Small intestine (tissue), 7 donors: ENCODE data around the gene TMEM62. TPM values are rescaled to one million over a fixed set of nuclear protein-coding genes. Genes with fewer than 3 reads are reported as not detected.
A peak's percentile ranks its signal among the peaks of the same experiment; 100 is the strongest.
"Not testable (repeated sequence)": the region's sequence is repeated elsewhere in the genome, so short reads cannot be mapped to it uniquely, and the experiment has no call there.

Experiments
- DNase-seq, 2 donors: peaks; one replicate each; pipeline versions ENCODE4 v3.0.0 to v3.0.0-alpha.2; 2013
- FAIRE-seq: peaks from 2 replicates; lab custom pipeline; 2012; peaks lifted over from hg19 to GRCh38; lab: Jason Lieb, UNC
- H3K27ac ChIP-seq, 3 donors: one replicate each; pipeline ENCODE4 v1.5.1; 2013; ENCODE audit warnings: low read length in 2 of 3, mild to moderate bottlenecking in 2 of 3, control low read depth in 1 of 3, inconsistent platforms in 1 of 3, low read depth in 1 of 3, moderate library complexity in 1 of 3
- H3K27me3 ChIP-seq, 3 donors: one replicate each; pipeline ENCODE4 v1.6.1; 2013; ENCODE audit warnings: low read length in 3 of 3, inconsistent platforms in 1 of 3; ENCODE audit not compliant: control insufficient read depth in 3 of 3, insufficient read depth in 3 of 3
- H3K36me3 ChIP-seq, 3 donors: one replicate each; pipeline ENCODE4 v1.6.1; 2013; ENCODE audit warnings: low read length in 3 of 3, inconsistent platforms in 1 of 3, low read depth in 1 of 3, mild to moderate bottlenecking in 1 of 3, moderate library complexity in 1 of 3; ENCODE audit not compliant: control insufficient read depth in 3 of 3, insufficient read depth in 2 of 3
- H3K4me1 ChIP-seq, 3 donors: one replicate each; pipeline ENCODE4 v1.6.1; 2013; ENCODE audit warnings: low read length in 2 of 3, inconsistent platforms in 1 of 3, low read depth in 1 of 3, mild to moderate bottlenecking in 1 of 3, moderate library complexity in 1 of 3; ENCODE audit not compliant: control insufficient read depth in 3 of 3, insufficient read depth in 2 of 3
- H3K4me3 ChIP-seq, 3 donors: one replicate each; pipeline ENCODE4 v1.5.1; 2013; ENCODE audit warnings: low read length in 3 of 3, control low read depth in 1 of 3, inconsistent platforms in 1 of 3, low read depth in 1 of 3, mild to moderate bottlenecking in 1 of 3, moderate library complexity in 1 of 3
- H3K9me3 ChIP-seq, 2 donors: one replicate each; pipeline ENCODE4 v1.6.1; 2013; ENCODE audit warnings: low read depth in 1 of 2, low read length in 1 of 2; ENCODE audit not compliant: control insufficient read depth in 2 of 2, insufficient read depth in 1 of 2
- WGBS, 3 donors: extraction: QIAGEN DNeasy Blood & Tissue Kit; methylation state at CpG; one replicate each; pipeline ENCODE4 v1.1.7; 2013; 5-methylcytosine and 5-hydroxymethylcytosine counted together
- polyA plus RNA-seq, 4 donors: library from polyadenylated mRNA; stranded (reverse) in 3 of 4; unstranded in 1 of 4; fragments of 200-250 nt in 3 of 4; fragments of 120-200 nt in 1 of 4; gene quantifications; one replicate each; pipeline versions ENCODE4 v1.2.1 to v1.2.3, GENCODE V29; 2013
- donor health status: healthy with polysubstance abuse.
- donor health status: control.
- donor health status: control.
- donor health status: Bipolar disorder and iron deficiency.
- donor health status: healthy.

TMEM62 gene
- polyA plus RNA-seq, 4 donors = 21.3 to 36.6 (median 30.3) TPM

GRCh38 chr15:43169888-43170287, 36.5 kb downstream of the TMEM62 start:
- FAIRE-seq = no peak
- 84 to 93% (median 92%) methylated on average over 4 of the region's 4 CpGs for WGBS, 3 donors
- no peak for DNase-seq
- H3K9me3 ChIP-seq = peaks cover 0 to 4% of the 10 kb centered on the region in 2 donors
- H3K4me1 ChIP-seq = no peaks in the 10 kb centered on the region
- H3K4me3 ChIP-seq = no peak overlapping the region
- no peaks in the 10 kb centered on the region for H3K27me3 ChIP-seq
- H3K27ac ChIP-seq = no peak overlapping the region
- H3K36me3 ChIP-seq = peaks cover 4 to 26% (median 13%) of the 10 kb centered on the region in 3 donors

GRCh38 chr15:43175656-43176309, 42.4 kb downstream of the TMEM62 start:
- peaks cover 0 to 11% of the 10 kb centered on the region in 2 donors for H3K9me3 ChIP-seq
- WGBS, 3 donors = 96 to 99% (median 97%) methylated on average over 21 to 23 of the region's 25 CpGs
- not testable (repeated sequence) for H3K27ac ChIP-seq, FAIRE-seq, H3K27me3 ChIP-seq, H3K4me3 ChIP-seq, H3K4me1 ChIP-seq, DNase-seq
- peaks cover 7 to 25% (median 14%) of the 10 kb centered on the region in 3 donors for H3K36me3 ChIP-seq

- not testable (repeated sequence) for H3K27me3 ChIP-seq, FAIRE-seq, DNase-seq, H3K4me1 ChIP-seq, H3K4me3 ChIP-seq, H3K9me3 ChIP-seq, H3K27ac ChIP-seq
- 93 to 98% (median 95%) methylated on average over 2 of the region's 2 CpGs for WGBS, 3 donors
- H3K36me3 ChIP-seq = peaks cover 7 to 22% (median 17%) of the 10 kb centered on the region in 3 donors
Observed at GRCh38 chr15:43177147-43177546, 43.8 kb downstream of the TMEM62 start.

GRCh38 chr15:43183270-43183669, 49.9 kb downstream of the TMEM62 start:
- H3K4me1 ChIP-seq = no peaks in the 10 kb centered on the region
- H3K9me3 ChIP-seq = no peaks in the 10 kb centered on the region
- H3K27me3 ChIP-seq = no peaks in the 10 kb centered on the region
- H3K4me3 ChIP-seq = no peak overlapping the region
- FAIRE-seq = no peak
- no peak for DNase-seq
- H3K36me3 ChIP-seq = peaks cover 2 to 21% (median 7%) of the 10 kb centered on the region in 3 donors
- WGBS, 3 donors = 72 to 81% (median 76%) methylated on average over 3 of the region's 3 CpGs
- H3K27ac ChIP-seq = no peak overlapping the region

- peak overlapping the region; percentile 34 to 91 (median 47) for H3K27ac ChIP-seq
- peak overlapping the region in 1 of 3 donors; percentile 86 for H3K4me3 ChIP-seq
- 63 to 73% (median 69%) methylated on average over 9 of the region's 9 CpGs for WGBS, 3 donors
- DNase-seq = no peak
- FAIRE-seq = no peak
- peaks cover 0 to 2% (median 0%) of the 10 kb centered on the region in 3 donors for H3K4me1 ChIP-seq
- no peaks in the 10 kb centered on the region for H3K9me3 ChIP-seq
- H3K36me3 ChIP-seq = peaks cover 2 to 25% (median 5%) of the 10 kb centered on the region in 3 donors
- no peaks in the 10 kb centered on the region for H3K27me3 ChIP-seq
Observed at GRCh38 chr15:43184407-43185124, 51.2 kb downstream of the TMEM62 start.

- Histone ChIP-seq H3K27me3 (no peaks in the 10 kb centered on the region), H3K4me1 (peaks cover 0 to 2% (median 0%) of the 10 kb centered on the region in 3 donors), H3K9me3 (no peaks in the 10 kb centered on the region), H3K36me3 (peaks cover 3 to 28% (median 5%) of the 10 kb centered on the region in 3 donors), H3K27ac (peak within 1 kb of the TSS; percentile 84 to 97 (median 91)), H3K4me3 (peak within 1 kb of the TSS; percentile 66 to 86 (median 77))
- DNase-seq (peak; percentile 96), FAIRE-seq (no peak)
- WGBS, 3 donors = 0% methylated on average over 42 to 69 of the region's 69 CpGs
Observed at GRCh38 chr15:43185157-43186002, 52.0 kb downstream of the TMEM62 start, which contains the start of gene CCNDBP1. Gene CCNDBP1 (plus strand): TSS chr15:43185403. CDS start chr15:43185499, 96 bp downstream.

GRCh38 chr15:43186003-43186353, 52.6 kb downstream of the TMEM62 start:
- H3K27ac ChIP-seq = peak overlapping the region; percentile 84 to 97 (median 91)

More at GRCh38 chr15:43186003-43186353, 52.6 kb downstream of the TMEM62 start:
- DNase-seq (peak in 1 of 2 donors; percentile 48), FAIRE-seq (no peak)
- 1 to 4% (median 1%) methylated on average over 13 of the region's 13 CpGs for WGBS, 3 donors
- Histone ChIP-seq H3K27me3 (no peaks in the 10 kb centered on the region), H3K9me3 (no peaks in the 10 kb centered on the region), H3K4me3 (peak overlapping the region; percentile 66 to 86 (median 77)), H3K4me1 (peaks cover 0 to 2% (median 0%) of the 10 kb centered on the region in 3 donors), H3K36me3 (peaks cover 5 to 28% (median 9%) of the 10 kb centered on the region in 3 donors)
